Anterior cingulate cortex (tissue), 58 donors: Measurements from ENCODE around the gene PLCXD3.
A peak's percentile ranks its signal among the peaks of the same experiment; 100 is the strongest.

ENCODE experiments used
- DNase-seq, 58 donors: peaks; one replicate each; lab custom pipeline; 2025; lab: John Stamatoyannopoulos, UW

The PLCXD3 gene

DNA sequence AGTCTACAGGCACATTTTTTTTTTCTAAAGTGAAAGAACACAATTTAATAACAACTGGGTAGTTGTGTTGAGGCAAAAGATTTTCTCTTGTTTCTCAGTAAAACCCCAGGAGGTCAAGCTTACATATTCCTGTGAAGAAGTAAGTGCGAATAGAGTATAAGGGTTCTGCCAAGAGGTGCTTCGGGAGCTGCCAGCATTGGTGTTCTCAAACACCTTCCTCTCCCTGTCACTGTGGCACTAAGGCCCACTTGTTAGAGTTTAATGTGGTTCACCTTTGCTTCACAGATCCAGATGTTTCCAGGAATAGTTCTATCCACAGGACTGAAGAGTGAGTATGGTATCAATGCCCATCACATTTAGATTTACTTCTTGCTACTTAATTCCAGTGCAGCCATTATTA lies 205.3 kb downstream of the PLCXD3 start:
- DNase-seq = no peak

DNA sequence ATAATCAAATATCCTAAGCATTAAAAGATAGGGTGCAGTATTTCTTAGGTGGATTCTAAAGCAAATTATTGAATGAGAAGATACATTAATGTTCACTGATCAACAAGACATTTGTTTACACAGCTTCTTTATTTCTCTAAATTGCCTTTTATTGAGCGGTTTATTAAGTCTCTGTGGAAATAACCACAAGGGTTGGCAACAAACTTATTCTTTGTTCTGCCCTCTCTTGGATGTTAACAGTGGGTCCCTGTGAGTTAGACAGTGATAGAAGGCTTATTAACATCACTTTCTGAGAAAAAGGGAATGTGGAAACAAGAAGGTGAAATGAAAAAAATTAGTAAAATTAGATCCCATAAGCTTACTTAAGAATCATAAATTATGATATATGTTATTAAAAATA lies 214.3 kb downstream of the PLCXD3 start:
- no peak for DNase-seq

DNA sequence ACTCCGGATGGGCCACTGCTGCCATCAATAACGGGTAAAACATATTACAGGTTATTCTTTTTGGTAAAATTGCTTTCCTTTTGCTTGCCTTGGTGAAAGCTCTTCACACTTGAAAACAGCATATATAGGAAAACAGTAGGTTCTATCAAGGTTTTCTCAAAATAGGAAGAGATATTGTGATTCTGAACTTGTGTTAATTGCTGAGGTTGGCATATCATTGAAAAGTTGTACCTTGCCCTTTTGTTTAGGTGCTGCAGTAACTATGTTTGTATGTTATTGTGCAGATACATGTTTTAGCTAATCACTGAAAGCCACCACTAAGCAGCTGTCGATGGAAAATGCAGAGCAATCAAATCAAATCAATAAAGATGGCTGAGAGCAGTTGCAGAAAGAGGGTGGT lies 219.1 kb downstream of the PLCXD3 start:
- DNase-seq = no peak

DNA sequence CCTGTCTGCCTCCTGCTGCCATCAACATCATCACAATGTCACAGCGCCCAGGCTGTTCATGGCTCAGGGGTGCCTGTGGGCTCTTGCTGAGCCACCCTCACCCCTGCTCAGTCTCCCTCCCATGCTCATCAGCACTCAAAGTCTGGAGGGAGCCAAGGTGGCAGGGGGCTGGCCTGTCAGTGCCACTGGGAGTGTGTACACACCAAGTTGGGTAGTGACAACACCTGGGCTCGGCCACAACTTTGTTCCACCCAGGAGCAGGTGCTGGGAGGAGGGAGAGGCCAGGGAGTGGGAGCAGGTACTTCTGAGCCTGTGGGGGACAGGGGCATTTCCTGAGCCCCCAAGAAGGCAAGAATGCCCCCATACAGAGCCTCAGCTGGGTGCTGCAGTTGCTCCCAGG lies 219.6 kb downstream of the PLCXD3 start:
- no peak for DNase-seq

DNA sequence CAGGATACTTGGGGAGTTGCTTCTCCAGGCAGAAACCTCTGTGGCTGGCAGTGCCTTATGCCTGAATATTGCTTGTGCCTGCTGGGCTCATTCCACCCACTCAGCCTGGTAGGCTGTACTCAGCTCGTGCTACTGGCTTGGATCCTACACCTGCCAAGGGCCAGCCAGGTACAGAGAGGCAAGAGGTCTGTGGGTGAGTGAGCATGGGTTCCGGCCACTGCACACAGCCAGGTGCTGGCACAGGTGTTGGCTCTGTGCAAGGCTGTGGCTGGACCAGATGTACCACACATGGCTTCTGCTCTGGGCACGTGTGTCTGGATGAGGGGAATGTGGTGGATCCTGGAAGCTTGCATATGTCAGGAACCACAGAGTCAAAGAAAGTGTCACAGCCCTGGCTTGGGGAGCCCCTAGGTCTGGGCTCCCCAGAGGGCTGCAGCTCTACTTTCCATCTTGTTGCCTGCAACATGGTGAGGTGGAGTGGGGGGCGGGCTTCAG lies 220.4 kb downstream of the PLCXD3 start:
- DNase-seq = no peak

DNA sequence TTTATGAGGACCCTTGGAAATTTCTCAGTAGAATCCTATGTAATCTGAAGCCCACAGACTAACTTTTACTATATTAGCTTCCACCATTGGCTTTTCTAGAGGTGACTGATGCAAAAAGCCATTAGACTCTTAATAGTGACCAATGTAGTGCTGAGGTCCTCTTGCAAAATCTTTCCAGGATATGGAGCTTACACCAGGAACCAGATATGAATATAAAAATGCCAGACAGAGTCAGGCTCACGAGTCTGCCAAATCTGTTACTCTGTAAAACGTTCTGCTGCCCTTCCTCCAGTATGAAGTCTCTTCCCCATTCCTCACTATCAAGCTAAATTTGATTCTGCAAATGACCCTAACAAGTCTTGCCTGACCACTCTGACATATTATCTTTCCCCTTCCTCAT lies 223.7 kb downstream of the PLCXD3 start:
- no peak for DNase-seq

DNA sequence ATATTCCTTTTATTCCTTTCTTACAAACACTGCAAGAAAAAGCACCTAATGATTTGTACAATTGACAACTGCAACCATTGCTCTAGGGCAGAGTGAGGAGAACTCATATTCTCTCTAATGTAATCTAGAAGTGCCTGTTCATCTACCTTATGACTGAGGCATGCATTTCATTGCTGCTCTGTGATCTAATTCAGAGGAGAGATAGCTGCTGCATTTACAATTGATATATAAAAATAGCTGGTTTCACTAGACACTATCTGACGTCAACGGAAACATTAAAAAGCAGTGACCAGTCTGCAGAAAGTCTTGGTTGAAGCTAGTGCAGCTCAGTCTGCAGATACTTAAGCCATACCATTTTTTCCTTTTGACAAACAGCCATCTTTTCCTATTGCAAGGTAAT lies 224.2 kb downstream of the PLCXD3 start:
- no peak for DNase-seq

DNA sequence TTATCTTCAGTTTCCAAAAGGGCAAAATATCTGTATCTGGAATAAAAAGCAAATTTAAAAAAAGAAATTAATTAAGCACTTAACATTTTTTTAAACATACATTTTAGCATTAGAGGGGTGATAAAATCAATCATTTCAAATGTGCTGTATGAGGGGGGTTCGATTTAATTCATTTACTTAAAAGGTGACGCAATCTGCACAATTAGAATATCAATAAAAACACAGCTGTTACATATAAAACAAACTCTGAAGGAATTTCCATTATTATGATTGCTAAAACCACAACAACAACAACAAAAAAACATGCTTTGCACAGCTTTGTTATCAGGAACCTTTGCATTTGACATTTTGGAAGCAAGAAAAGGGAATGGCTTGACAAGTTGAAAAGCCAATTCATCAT lies 225.5 kb downstream of the PLCXD3 start:
- DNase-seq = no peak

DNA sequence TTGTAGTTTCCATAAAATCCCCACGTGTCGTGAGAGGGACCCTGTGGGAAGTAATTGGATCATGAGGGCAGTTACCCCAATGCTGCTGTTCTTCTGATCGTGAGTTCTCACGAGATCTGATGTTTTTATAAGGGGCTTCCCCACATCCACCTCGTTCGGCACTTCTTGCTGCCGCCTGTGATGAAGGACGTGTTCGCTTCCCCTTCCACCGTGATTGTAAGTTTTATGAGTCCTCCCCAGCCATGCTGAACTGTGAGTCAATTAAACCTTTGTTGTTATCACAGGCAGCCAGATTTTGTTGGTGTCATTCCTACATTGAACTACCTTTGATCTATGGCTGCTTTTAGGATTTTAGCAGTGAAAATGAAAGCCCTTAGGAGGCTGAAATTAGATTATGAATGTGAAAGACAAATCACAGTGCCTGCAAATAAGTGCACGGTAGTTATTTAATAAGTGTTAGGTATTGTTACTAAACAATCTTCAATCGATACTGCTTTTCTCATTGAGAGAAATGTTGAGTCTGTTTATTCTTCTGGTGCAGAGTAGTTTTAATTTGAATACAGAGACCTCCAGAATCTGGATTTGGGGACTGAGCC lies 229.1 kb downstream of the PLCXD3 start:
- no peak for DNase-seq

DNA sequence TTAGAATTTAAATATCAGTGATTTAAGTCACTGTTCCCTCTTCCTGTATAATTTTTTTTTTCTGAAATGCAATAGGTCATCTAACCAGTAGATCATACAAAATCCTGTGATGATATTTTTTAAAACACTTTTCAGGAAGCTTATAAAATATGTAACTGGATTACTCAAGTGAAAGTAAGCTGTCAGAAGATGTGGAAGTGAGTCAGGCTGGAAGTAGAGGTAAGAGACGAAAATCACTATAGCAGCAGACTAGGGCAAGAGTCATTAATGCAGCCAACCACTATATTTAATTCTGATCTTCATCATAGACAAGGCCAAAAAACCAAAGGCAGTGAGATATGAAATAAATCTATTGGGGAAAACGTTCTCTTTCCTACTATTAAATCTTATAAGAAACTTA lies 231.4 kb downstream of the PLCXD3 start:
- no peak for DNase-seq

DNA sequence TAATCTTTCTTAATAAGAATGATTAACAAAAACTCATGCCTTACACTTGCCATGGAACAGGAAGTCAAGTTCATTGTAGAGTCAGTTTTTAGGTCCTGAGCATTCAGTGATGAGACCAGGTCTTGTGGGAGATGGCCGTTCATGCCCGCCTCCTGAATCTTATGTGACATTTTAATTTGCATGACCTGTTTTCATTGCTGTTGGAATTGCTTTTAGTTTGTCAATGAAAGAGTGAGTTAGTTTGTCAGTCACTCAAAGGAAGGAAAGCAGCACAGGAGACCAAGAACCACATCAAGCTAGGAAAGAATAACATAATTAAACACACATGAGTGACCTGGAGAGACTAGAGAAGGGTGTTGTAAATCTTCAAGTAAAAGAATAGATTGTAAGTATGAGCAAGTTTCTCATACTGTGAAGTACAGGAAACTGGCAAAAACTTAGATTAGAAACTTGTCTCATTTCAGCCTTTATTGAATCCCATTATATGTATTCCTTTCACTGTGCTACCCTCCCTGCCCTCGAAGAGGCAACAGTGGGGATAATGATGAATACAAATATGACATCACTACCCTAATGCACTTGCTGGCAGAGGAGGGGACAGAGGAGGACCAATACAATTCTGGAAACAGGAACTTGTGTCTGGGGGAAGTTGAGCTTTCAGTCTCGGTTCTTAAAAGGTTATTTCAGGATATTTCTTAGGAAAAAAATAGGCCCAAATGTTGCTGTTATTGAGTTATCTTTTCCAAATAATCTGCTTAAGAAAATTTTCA lies 232.7 kb downstream of the PLCXD3 start:
- no peak for DNase-seq

DNA sequence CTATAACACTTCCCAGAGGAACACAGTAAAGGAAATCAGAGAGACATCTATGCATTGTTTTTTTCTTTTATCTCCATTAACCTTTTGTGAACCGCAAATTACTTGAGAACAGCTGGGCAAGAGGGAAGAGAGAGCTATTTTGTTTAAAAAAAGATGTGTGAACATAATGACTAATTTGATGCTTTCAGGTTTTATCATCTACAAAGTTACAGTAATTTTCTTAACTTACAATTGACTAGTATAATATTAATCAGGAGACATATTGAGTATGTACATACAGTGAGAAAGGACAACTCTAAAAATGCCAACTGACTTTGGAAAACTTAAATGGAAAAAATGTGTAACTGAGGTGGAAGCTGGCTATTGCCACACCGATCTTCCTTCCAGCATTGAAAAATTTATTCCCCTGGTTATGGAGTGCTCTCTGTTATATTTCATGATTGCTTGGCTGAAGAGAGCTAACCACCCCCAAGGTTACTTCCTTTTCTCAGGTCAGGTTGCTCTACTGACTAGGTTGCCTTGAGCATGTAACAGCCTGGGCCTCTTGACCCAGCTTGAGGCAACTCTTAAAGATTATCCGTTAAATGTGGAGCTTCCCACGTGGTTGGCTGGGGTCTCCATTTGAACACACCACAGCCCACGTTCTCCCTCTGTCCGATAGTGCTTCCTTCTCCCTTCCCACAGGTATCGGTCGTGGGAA lies 234.4 kb downstream of the PLCXD3 start:
- DNase-seq = no peak

DNA sequence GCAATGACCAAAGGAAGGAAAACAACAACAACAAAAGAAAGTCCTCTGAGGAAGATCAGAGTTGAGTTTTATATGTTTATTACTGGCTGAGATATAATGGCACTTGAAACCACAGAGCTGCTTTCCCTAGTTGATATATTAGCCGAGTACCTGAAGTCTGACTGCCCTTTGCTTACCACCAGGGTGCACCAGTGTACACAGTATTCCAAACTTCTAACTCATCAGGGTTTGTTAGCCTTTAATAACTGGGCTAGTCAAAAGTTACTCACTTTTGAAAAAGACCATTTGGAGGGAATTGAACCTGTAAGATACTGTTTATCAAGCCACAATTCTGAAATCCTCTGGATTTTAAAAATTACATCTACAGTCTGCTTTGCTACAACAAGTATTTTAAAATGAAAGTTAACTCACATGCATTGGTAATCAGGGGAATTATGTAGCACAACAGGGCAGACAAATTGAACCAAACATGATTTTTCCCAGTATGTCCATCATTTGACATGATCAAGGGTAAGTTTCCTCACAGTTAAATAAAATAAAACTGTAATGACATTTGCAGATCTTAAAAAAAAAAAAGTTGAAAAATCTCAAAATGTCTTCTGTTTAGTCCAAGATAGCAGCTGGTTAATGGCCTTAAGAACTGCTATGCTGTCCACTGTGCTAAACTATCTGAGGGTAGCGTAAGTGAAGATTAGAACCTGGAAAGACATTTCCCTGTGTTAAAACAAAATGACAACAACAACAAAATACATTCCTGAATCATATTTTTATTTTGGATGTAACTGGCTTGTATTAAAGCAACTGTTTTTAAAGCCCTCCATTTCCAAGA lies 239.8 kb downstream of the PLCXD3 start:
- peak in 33 of 58 donors; percentile 0 to 54 (median 13) for DNase-seq

DNA sequence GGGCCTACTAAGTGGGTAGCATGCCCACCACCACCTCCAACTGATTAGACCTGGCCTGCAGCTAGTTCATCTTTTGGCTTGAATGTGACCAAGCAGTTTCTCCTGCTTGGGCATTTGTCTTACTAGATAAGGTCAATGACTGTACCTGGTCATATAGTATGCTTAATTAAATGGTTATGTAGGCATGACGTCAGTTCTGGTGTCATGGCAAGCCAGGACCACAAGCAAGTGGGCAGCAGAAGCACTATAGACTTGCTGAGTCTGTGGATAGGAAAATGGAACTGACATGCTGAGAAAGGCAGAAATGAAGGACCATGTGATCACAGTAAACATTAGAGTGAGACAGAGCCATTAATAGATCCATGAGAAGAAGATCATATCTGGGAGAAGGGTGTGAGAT lies 241.5 kb downstream of the PLCXD3 start:
- DNase-seq = no peak

DNA sequence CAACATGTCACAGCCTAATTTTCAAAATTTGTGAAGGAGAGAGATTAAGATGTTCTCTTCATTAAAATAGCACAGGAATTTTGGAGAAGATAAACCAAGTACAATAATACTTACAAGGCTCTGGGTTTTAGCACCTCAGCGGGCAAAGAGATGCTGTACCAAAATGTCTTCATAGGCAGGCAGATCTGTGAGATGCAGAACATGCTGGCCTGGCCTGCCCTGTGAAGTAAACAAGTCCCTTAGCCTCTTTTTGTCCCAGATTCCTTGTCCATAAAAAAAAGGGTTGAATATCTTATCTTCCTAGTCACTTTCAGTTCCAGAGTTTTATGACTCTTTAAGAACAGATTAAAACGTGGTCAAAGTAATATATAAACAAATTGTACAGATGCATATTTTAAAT lies 244.0 kb downstream of the PLCXD3 start:
- DNase-seq = no peak

DNA sequence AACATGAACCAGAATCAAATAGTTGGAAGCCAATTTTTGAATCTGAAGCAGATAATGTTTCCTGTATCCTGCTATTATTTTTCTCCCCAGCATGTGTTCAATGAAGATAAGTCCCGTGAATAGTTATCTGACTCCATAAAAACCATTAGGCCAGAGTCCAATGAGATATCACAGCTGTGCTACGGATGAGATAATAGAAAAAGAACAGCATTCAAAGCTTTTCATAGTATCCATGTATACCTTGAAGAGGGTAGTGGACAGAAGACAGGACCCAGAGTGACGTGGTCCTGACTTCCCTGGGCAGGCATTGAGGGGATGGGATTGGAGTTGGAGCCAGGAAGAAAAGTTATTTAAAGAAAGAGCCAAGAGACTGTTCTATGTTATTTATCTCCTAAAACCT lies 246.4 kb downstream of the PLCXD3 start:
- DNase-seq = no peak

DNA sequence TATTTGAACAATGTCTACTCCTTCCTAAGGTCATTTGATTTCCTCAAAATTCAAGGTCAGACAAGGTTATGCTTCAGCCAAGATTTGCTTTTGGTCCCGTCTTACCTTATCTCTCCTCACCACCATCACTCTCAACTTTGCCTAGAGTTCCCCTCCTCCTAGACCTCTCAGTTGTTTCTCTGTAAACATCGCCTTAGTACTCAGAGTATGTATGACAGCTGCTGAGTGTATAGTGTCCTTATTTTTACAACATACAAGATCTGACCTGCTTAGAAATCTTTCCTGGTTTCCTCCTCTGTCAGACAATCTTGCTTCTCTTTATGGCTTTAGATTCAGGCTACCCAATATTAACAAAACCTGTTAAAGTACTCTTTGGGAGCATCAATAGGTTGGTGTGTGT lies 247.1 kb downstream of the PLCXD3 start:
- DNase-seq = no peak
